Limb (tissue), 2 donors: Measurements from ENCODE around the gene MAP1LC3B2.
A peak's percentile ranks its signal among the peaks of the same experiment; 100 is the strongest.

Experiments
- DNase-seq, 2 donors: peaks; one replicate each; pipeline ENCODE4 v3.0.0-alpha.2; 2016; ENCODE audit errors: extremely low spot score in 2 of 2

The MAP1LC3B2 gene

DNA sequence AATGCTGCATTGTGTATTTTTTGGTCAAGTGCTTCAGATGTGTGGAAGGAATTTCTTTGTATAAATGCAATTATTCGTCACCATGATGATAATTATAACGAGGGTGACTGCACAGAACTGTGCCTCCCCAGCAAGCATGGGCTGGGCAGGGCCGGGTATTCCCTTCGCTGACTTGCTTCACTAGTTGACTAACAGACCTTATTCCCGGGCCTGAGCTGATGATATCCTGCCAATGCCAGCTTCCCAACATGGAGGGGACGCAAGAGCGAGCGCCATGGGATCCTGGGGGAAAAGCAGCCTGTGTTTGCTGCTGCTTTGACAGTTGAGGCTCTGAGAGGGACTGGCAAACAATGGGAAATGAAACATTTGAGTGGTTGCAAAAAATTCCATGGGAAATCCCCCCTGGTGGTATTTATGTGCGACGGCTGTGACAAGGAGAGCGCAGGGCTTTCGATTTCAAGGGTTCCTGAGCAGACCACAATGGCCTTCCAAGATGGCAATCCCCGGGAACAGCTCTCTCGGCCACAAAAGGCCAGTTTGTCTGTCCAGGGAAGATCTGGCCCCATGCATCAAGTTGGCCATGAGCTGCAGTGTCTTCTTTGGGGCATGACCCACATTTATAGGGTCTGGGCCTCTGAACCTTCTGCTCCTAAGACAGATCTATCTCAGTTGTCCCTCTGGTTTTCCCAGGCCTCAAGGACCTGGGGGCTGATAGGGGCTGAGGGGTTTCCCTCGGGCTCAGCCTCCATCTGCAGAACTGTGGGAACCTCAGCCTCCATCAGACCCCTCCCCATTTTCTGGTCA is 21.9 kb upstream of the MAP1LC3B2 start:
- DNase-seq = no peak

DNA sequence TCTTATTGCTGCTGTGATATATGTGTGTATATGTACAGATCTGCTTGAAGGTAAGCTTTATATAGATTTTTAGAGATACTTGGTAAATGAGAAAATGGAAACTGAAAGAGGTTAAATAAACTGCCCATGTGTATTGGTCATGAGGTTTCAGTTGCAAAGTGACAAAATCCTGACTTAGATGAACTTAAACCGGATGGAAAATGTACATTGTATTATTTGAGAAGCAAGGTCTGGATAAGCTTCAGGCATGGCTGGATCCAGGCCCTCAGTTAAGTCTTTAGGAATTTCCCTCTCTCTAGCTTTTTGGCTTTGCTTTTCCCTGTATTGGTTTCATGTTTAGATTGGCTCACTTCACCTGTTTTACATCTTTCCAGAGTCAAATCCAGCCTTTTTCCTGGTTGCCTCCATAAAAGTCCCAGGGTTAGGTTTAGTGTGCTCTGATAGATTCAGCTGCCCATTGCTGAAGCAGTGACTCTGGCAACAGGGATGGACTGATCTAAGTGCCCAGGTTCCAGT is 21.0 kb upstream of the MAP1LC3B2 start:
- no peak for DNase-seq

DNA sequence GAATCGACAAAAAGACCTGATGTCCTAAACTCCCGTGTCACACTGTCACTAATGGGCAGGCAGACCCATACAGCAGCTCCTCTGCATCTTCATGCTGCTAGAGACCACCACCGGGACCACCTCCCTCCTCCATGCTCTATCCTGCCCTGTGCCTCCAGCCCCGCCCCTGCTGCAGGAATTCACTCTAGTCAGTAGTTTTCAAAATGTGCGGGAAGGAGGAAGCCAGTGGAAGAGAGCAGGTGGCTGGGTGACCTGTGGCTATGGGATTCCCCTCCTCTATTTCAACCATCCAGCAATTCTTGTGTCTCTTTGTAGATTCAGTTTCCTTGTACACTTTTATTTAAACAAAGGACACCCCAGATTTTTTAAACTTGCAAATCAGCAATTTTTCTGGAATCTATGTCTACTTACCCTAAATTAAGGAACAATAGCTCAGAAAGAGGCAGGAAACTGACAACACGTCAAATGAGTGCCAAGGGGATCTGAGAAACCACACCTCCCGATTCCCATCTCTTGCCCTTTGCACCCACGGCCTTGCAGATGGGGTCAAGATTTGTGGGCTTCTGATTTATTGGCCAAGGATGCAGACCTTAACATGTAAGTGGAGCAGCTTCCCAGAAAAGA is 20.4 kb upstream of the MAP1LC3B2 start:
- no peak for DNase-seq

DNA sequence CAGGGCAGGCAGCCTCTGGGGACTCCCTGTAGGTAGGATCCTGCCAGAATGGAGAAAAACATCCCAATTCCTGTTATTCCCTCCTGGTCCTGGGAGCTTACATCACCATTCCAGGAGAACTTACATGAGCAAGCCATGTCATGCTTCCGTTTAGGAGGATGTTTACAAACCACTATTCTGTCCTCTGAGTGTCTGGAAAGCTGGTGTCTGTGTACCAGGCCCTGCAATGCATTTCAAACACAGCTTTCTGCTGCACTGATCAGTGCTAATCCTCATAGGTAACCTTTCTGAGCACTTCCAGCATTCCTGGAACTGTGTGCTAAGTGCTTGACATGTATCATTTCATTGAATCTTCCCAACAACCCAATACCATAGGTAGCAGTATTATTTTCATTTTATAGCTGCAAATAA is 19.8 kb upstream of the MAP1LC3B2 start:
- DNase-seq = no peak

DNA sequence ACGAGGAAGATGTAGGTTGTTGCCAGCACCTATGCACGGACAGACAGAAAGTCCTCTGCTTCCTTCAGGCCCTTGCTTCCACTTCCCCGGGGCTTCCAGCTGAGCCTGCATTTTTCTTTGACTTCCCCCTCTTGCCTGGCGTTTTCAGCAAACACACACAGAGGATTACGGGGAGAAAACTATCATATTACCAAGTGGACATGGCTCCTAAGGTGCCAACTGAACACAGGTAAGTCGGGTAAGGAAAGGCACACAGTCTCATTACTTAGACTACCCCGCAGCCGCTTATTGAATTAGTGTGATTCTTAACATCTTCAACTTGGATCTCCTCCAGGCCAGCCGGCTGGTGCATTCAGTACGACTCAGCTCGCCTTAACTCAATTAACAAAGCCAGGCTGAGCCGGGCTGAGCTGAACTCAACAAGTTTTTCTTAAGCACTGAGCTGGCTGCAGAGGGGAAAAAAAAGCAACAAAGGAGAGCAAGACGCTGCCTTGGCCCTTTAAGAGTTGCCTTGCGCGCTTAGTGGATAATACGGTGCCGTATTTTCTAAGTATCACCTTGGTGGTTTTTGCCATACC is 19.2 kb upstream of the MAP1LC3B2 start:
- peak; percentile 62 to 75 for DNase-seq

DNA sequence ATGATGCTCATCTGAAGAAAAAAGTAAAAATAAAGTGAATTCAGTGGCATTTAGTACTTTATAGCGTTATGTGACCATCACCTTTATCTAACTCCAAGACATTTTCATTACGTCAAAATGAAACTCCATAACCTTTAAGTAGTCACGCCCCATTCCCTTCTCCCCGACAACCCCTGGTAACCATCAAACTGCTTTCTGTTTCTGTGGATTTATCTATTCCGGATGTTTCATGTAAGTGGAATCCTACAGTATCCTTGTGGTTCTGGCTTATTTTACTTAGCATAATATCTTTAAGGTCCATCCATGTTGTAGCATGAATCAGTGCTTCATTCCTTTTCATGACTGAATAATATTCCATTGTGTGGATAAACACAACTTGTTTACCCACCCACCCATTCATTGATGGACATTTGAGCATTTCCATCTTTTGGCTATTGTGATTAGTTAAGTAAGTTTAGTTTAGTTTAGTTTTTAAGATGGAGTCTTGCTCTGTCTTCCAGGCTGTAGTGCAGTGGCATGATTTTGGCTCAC is 18.5 kb upstream of the MAP1LC3B2 start:
- DNase-seq = no peak

DNA sequence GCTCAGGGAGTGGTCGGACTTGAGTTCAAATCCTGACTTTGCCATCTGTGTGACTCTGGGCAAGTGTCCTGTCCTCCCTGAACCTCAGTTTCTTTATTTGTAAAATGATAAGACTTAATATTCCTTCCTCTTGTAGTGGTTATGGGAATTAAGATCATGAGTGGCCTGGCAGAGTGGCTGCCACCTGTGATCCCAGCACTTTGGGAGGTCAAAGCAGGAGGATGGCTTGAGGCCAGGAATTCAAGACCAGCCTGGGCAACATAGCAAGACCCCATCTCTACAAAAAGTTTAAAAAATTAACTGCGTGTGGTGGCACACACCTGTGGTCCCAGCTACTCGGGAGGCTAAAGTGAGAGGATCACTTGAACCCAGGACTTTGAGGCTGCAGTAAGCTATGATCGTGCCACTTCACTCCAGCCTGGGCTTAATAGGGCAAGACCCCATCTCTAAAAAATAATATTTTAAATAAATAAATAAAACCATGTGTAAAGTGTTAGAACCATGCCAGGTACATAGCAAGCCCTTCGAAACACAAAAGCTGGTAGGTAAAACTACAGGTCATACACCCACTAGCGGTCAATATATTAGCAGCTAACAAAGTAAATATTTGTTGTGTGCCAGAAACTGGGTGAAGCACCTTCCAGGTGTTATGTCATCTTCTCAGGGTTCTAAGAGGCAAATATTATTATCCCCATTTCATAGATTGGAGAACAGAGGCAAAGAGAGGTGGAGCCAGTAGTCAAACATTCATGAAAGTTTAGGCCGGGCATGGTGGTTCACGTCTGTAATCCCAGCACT is 17.4 kb upstream of the MAP1LC3B2 start:
- DNase-seq = no peak

DNA sequence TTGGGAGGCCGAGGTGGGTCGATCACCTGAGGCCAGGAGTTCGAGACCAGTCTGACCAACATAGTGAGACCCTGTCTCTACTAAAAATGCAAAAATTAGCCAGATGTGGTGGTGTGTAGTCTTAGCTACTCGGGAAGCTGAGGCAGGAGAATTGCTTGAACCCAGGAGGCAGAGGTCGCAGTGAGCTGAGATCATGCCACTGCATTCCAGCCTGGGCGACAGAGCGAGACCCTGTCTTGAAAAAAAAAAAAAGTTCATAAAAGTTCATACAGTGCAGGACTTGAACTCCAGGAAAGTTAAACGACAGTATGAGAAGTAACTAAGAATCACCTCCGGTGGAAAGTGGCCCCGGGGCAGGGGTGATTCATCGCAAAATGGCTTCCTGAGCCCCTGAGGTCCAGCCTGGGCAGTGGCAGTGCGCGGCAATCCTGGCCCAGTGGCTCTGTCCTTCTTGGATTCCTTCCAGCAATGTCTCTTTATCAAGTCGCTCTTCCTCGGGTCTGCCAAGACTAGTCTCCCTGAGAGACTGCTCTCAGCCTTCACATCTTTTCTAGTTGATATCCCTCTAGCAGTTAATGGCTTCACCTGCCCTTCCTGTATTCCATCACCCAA is 16.7 kb upstream of the MAP1LC3B2 start:
- DNase-seq = no peak

DNA sequence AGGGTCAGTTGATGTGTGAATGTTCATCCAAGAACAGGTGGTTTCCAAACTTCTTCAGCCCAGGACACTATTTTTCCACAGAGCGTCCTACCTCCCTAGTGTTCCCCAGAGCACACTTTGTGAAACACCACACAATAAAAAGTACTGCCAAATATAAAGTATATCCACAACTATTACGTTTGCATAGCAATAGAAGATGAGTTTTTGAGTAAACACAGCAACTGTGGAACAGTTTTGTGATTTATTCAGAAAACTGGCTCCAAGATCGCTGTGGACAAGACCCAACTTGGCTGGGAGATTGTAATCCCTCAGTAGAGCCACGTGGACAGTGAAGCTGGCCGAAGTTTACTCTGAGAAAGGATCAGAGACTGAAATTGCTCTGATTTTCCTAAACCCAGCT is 14.5 kb upstream of the MAP1LC3B2 start:
- DNase-seq = peak in 1 of 2 donors; percentile 81

DNA sequence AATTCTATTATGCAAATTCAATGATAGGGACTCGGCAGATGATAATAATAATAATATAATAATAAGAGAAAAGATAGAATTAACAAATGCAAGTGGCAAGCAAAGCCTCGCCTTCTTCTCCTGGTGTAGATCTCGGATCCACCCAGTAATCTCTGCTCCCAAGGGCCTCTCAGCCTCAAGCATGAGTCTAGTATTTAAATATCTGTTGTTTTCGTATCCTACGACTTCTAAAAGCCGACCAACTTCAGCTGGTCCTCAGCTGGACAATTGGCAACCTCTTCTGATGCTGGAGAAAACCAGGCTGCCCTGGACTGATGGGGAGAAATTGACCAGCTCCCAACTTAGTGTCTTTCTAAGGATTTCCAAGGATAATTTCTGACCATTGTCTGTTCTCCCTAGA is 14.0 kb upstream of the MAP1LC3B2 start:
- no peak for DNase-seq

DNA sequence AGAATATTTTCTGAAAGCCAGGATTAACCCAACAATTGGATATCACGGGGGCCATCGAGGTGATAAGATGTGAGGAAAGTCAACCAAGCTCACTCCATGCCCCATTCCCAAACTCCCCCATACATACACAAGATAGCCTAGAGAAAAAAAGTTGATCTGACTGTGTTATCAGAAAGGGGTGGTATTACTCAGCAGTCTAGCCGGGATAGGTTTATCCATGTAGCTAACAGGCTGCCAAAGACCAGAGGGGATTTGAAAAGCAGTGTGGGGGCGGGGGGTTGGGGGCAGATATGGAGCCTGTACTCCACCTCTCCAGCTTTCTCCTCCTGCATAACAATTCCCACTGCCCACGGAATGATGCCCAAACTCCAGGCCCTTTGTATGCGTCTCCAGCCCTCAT is 13.2 kb upstream of the MAP1LC3B2 start:
- no peak for DNase-seq

DNA sequence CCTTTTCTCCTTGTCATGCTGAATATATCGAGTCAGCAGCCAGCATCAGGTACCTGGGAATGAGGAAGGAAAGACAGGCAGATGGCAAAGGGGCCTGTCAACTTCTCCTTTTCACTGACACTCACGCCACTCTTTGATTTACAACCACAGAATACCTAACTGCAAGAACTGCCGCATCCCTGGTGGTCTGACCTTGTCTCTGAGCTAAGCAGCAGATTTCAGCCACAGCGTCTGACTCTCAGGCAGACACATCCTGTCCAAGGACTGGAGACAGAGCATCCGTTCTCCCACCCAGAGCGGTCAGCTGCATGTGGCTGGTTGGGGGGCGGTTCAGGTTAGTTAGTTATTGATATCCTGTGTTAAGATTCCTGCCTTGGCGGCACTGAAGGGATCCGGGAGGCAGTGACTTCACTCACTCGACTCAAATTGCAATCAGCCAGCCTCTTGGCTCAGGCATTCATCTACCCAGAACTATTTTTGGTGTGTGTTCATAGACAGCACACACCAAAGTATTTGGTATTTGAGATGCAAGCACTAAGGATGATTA is 11.2 kb upstream of the MAP1LC3B2 start:
- DNase-seq = peak; percentile 59 to 69

DNA sequence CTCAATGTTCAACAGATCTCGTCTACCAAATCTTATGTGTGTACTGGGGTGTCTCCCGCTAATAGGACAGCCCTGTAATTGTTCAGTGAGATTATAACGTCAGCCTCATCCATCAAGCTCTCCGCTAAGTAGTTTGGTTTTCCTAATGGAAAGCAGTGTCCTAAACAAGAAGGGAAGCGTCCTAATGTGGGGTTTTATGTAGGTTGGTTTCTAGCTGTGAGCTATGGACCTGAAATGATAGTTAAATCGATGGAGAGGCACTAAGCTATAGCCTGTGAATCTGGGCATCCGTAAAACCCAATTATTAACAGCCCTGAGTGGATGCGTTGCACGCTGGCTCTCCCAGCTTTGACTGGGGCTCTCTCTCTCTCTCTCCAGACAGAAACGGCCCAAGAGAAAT is 9.2 kb upstream of the MAP1LC3B2 start:
- no peak for DNase-seq

DNA sequence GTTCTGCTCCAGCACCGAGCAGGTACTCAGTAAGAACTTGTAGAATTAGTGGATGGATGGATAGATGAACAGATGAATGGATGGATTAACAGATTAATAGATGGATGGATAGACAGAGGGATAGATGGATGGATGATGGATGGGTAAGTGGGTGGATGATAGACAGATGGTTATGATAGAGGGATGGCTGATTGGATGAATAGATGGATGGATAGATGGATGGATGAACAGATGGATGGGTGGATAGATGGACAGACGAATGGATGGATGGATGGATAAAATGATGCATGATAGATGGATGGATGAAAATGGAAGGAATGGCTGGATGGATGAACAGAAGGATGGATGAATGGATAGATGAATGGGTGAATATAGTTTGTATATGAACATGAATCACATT is 8.0 kb upstream of the MAP1LC3B2 start:
- no peak for DNase-seq

DNA sequence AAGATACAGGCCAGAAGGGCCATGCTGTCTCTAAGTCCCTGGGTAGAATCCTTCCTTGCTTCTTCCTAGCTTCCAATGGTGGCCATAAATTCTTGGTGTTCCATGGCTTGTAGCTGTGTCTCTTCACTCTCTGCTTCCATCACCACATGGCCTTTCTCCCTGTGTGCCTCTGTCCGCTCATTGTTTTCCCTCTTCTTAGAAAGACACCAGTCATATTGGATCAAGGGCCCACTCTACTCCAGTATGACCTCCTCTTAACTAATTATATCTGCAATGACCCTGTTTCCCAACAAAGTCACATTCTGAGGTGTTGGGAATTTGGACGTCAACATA is 7.6 kb upstream of the MAP1LC3B2 start:
- DNase-seq = no peak

DNA sequence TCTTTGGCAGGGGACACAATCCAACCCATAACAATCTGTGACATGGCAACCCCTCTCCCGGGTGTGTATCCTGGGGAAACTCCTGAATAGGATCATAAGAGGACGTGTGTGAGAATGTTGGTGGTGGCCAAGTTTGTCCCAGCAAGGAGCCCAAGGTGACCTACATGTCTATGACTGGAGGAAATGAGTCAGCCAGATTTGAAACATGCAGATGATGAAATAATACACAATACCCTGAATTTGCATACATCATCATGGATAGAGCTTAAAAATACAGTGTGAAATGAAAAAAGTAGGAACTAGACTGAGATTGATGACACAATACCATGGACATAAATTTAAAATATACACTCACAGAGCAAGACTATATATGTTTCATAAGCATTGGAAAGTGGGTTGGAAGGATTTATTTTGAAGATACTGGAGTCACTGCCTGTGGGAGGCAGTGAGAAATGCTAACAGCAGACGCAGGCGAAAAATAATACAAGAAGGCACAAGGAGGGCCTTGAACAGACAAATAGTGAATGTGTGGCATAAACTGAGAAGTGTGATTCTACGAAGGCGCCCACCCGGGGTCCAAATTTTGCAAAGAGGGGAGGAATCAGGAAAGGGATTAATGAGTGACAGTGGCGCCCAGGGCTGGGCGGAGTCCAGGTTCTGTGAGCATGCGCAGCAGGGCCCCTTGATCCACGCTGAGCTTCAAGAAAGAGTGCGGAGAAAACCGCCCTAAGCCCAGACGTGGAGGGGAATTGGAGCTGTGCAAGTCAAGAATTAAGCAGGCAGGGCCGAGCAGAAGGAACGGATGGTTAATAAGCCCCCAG is 7.0 kb upstream of the MAP1LC3B2 start:
- no peak for DNase-seq

DNA sequence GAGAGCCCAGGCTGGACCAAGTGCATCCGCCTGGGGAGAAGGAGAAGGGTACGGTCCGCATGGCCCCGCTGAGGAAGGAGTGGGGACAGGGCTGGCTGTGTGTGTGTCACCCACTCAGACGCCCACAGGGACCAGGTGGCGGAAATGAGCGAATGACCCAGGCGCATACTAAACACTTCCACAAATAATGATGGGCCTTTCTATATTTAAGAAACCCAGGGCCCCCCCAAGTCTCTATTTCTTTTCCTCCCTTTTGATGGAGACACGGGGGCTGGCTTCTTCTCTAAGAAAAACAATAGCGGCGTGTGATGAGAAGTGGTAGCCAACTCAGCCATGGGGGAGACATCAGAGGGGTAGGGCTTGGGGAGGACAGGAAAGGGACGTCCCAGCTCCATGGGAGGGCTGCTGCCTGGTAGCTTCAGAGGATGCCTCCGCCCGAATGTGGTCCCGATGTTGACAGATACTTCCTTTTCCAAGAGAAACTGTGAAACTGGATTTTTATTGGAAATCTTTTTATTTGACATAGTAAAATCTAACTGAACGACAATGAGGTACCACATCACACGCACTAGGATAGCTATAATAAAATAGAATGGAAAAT is 6.3 kb upstream of the MAP1LC3B2 start:
- DNase-seq = no peak

DNA sequence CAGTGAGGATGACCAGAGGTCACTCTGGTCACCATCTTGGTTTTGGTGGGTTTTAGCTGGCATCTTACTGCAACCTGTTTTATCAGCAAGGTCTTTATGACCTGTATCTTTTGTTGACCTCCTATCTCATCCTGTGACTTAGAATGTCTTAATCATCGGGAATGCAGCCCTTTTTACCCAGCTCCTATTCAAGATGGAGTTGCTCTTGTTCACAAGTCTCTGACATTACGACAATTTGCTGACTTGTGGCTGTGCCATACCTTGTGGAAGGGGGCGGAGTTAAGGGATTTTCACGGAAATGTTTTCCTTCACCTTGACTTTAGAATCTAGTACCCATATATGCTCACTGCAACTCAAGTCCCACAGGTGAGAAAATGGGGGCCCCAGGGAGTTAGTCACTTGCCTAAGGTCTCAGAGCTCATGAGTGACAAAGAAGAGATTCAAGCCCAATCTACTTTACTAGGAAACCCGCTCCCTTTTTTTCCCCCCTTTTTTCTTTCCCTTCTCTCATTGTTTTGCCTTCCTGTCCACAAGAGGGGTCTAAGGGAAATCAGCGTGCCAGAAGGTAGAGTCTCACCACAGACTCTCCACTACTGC is 2.7 kb upstream of the MAP1LC3B2 start:
- no peak for DNase-seq

DNA sequence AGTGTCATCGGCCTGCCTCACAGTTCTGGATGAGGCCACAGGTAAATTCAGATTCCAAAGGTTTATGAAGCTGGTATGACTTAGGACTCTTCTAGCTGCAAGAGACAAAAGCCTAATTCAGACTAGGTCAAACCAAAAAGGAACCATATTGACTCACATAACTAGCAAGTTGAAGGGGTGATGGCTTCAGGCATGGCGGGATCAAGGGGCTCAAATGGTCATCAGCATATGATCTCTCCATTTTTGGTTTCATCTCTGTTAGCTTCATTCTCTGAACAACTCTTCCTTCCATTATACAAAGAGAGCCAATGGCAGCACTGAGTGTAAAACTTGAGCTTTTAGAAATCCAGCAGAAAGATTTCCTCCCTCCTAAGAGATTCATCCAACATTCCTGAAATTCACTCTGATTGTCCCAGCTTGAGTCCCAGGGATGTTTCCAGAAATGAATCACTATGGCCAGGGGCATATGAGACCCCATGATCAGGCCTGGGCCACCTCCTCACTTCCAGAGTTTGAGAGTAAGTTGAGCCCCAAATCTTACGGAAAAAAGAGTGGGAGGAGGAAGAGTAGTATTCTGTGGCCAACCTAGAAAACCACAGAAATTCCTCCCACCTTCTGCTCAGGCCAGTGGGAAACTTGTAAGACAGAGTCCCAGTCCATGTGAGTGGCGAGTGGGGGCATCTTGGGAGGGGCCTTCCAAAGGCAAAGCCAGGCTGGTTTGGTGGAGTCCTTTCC is 2.0 kb upstream of the MAP1LC3B2 start:
- DNase-seq = no peak
